Superior temporal gyrus (tissue), 1 donor: ENCODE data around the gene ALOXE3.

Experiments used
- DNase-seq: peaks from one replicate; pipeline ENCODE4 v3.0.0-alpha.2; 2016; ENCODE audit errors: extremely low spot score

The ALOXE3 gene

DNA sequence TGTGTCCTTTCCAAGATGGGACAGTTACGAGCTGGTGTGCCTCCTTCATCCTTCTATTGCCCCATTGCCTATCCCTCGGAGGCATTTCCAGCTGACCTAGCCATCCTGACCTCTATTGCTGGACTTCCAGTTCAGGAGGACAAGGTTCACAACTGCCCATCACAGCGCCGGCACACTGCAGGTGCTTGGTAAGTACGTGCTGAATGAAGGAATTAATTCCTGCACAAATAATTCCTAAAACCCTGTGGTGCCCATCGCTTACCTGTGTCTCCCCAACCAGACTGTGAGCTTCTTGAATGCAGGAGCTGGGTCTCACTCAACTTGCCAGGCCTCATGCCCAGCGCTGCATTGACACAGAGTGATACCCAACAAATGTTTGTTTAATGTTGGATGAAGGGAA, 66.5 kb downstream of the ALOXE3 start:
- DNase-seq: no peak

DNA sequence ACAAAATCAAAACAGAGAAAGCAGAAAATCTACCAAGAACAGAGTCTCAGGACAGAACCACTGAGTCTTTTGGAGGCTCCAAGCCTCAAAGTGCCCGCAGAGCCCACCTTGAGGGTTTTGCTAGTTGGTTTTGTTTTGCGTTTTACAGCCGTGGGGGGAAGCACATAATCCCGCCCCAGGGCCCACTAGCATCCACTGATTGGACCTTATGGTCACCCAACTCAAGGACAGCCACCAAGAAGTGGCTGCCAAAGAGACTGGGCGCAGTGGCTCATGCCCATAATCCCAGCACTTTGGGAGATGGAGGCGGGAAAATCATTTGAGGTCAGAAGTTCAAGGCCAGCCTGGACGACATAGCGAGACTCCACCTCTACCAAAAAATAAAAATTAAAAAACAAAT, 69.6 kb downstream of the ALOXE3 start:
- DNase-seq: no peak

DNA sequence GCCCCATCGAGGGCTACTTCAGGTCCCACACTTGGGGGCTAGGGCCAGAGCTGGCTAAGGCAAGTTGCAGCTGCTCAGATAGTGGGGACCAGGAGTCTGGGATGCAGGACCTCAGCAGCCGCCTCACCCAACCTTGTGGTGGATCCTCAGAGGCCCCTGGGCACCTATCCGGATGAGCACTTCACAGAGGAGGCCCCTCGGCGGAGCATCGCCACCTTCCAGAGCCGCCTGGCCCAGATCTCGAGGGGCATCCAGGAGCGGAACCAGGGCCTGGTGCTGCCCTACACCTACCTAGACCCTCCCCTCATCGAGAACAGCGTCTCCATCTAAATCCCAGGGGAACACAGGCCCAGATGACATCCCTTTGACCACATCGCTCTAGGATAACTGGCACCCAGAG, 70.1 kb downstream of the ALOXE3 start:
- DNase-seq: no peak

DNA sequence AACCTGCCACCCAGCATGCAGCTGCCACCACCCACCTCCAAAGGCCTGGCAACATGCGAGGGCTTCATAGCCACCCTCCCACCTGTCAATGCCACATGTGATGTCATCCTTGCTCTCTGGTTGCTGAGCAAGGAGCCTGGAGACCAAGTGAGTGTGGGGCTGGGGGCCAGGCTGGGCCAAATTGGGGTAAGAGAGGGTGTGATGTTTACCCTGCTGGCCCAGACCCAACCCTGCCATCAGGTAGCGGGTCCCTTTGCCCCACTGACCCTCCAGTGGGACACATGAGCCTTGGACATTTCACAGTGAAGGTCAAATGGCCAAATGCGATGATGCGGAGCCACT, 70.6 kb downstream of the ALOXE3 start:
- DNase-seq: no peak

DNA sequence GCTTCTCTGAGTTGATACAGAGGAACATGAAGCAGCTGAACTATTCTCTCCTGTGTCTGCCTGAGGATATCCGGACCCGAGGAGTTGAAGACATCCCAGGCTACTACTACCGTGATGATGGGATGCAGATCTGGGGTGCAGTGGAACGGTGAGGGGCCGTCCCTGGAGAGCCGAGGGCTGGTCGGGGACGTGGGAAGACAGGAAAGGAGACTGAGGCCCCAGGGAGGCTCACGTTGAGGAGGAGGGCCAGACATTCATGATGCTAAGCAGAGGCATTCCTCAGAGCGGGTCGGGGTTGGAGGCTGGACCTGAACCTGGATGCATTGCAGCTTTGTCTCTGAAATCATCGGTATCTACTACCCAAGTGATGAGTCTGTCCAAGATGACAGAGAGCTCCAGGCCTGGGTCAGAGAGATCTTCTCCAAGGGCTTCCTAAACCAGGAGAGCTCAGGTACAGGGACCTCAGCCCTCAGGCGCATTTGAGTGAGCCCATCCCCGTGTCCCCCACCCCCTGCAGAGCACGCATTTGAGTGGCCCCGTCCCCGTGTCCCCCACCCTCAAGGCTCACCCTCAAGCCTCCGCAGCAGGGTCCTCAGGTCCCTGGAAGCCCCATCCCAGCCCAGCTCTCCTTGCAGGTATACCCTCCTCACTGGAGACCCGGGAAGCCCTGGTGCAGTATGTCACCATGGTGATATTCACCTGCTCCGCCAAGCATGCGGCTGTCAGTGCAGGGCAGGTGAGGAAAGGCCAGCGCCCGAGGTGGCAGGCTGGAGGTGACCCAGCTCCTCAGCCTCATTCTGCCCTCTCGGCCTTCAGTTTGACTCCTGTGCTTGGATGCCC, 71.2 kb downstream of the ALOXE3 start:
- no peak for DNase-seq

DNA sequence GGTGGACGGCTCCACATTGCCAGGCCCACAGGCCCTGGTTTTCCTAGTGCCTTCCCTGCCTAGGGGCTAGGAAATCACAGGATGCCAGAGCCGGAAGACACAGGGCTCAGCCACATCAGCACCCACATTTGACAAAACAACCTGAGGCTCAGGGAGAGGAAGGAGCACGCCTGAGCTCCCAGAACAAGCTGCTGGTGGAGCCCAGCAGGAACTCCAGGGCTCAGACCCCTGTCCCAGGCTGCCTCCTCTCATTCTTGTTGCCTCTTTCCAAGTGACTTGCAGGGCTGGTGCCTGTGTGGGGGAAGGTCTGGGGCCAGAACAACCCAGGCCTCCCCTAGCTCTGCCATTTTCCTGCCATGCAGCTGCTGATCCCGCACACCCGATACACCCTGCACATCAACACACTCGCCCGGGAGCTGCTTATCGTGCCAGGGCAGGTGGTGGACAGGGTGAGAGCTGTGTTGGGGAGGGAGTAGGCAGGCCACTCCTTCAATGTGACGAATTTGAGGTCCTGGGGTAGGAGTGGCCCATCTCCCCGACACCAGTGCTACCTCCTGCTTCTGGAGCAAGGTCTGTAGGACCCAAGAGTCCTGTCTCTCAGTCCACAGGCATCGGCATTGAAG, 71.9 kb downstream of the ALOXE3 start:
- no peak for DNase-seq
